Measurements from ENCODE around the gene MBD5. TPM values are rescaled to one million over a fixed set of nuclear protein-coding genes. Genes with fewer than 3 reads are reported as not detected.
"Not testable (repeated sequence)": the region's sequence is repeated elsewhere in the genome, so short reads cannot be mapped to it uniquely, and the experiment has no call there.

MBD5 gene
- total RNA-seq, 1 donor from 2014 or later, result 14.5 TPM

- no peak overlapping the region for H3K4me3 ChIP-seq (ENCODE audit: low read depth, low read length)
- TF ChIP-seq CTCF (IDR thresholded peaks at IDR 0.05; ENCODE audit: insufficient read depth, low read length, poor library complexity, severe bottlenecking), result no peak
These were observed 14.5 kb upstream of the MBD5 start for GRCh38 chr2:148006249-148007007.

GRCh38 chr2:148007219-148007900 is 13.5 kb upstream of the MBD5 start:
- no peak for DNase-seq (ENCODE audit: low read depth)
- Histone ChIP-seq H3K36me3 (ENCODE audit: control insufficient read depth, insufficient read depth, low read length) (no peaks in the 10 kb centered on the region), H3K4me3 (ENCODE audit: low read depth, low read length) (no peak overlapping the region), H3K27me3 (ENCODE audit: control insufficient read depth, insufficient read depth, low read length) (no peaks in the 10 kb centered on the region)
- no peak for TF ChIP-seq CTCF (IDR thresholded peaks at IDR 0.05; ENCODE audit: insufficient read depth, low read length, poor library complexity, severe bottlenecking)

More at GRCh38 chr2:148006249-148007007, 14.5 kb upstream of the MBD5 start:
- DNase-seq (ENCODE audit: low read depth), result no peak
- H3K27me3 ChIP-seq (ENCODE audit: control insufficient read depth, insufficient read depth, low read length), result no peaks in the 10 kb centered on the region
- no peaks in the 10 kb centered on the region for H3K36me3 ChIP-seq (ENCODE audit: control insufficient read depth, insufficient read depth, low read length)

- H3K36me3 ChIP-seq (ENCODE audit: control insufficient read depth, insufficient read depth, low read length); H3K4me3 ChIP-seq (ENCODE audit: low read depth, low read length); DNase-seq (ENCODE audit: low read depth); H3K27me3 ChIP-seq (ENCODE audit: control insufficient read depth, insufficient read depth, low read length): not testable (repeated sequence)
These were observed 12.5 kb upstream of the MBD5 start for GRCh38 chr2:148008411-148008810.

- DNase-seq (ENCODE audit: low read depth), result no peak
- H3K27me3 ChIP-seq (ENCODE audit: control insufficient read depth, insufficient read depth, low read length), result no peaks in the 10 kb centered on the region
- no peaks in the 10 kb centered on the region for H3K36me3 ChIP-seq (ENCODE audit: control insufficient read depth, insufficient read depth, low read length)
- no peak overlapping the region for H3K4me3 ChIP-seq (ENCODE audit: low read depth, low read length)
- no peak for TF ChIP-seq CTCF (IDR thresholded peaks at IDR 0.05; ENCODE audit: insufficient read depth, low read length, poor library complexity, severe bottlenecking)
These were observed 7.0 kb upstream of the MBD5 start for GRCh38 chr2:148013876-148014275.

GRCh38 chr2:148014616-148015015 is 6.3 kb upstream of the MBD5 start:
- no peak for TF ChIP-seq CTCF (IDR thresholded peaks at IDR 0.05; ENCODE audit: insufficient read depth, low read length, poor library complexity, severe bottlenecking)
- DNase-seq (ENCODE audit: low read depth), result no peak
- Histone ChIP-seq H3K36me3 (ENCODE audit: control insufficient read depth, insufficient read depth, low read length) (no peaks in the 10 kb centered on the region), H3K27me3 (ENCODE audit: control insufficient read depth, insufficient read depth, low read length) (no peaks in the 10 kb centered on the region), H3K4me3 (ENCODE audit: low read depth, low read length) (no peak overlapping the region)

- peak; percentile 68 for TF ChIP-seq CTCF (IDR thresholded peaks at IDR 0.05; ENCODE audit: insufficient read depth, low read length, poor library complexity, severe bottlenecking)
- H3K27me3 ChIP-seq (ENCODE audit: control insufficient read depth, insufficient read depth, low read length), result no peaks in the 10 kb centered on the region
These were observed 506 bp upstream of the MBD5 start, which contains the start of gene ORC4 for GRCh38 chr2:148020111-148021058. Gene ORC4, minus strand, starts transcription at chr2:148020737. Its CDS starts 44,779 bp downstream, at chr2:147975958.

More at GRCh38 chr2:148020111-148021058, 506 bp upstream of the MBD5 start, which contains the start of gene ORC4:
- no peaks in the 10 kb centered on the region for H3K36me3 ChIP-seq (ENCODE audit: control insufficient read depth, insufficient read depth, low read length)
- peak within 1 kb of the TSS; percentile 82 for H3K4me3 ChIP-seq (ENCODE audit: low read depth, low read length)
- peak; percentile 97 for DNase-seq (ENCODE audit: low read depth)

Data from kidney epithelial cell (primary cell).